Heart left ventricle (tissue), 13 donors: ENCODE data around the gene DDOST.

Source experiments
- CTCF ChIP-seq, 12 donors: fragments of 200-600 bp; sonication (generic) in 4 of 12; IDR thresholded peaks; one replicate each; pipeline versions ENCODE4 v1.5.0 to v1.8.0; 2018 to 2022; ENCODE audit warnings: antibody characterized with exemption in 12 of 12, mild to moderate bottlenecking in 5 of 12
- POLR2A ChIP-seq, 2 donors: fragments of 450-650 bp; IDR thresholded peaks; one replicate each; pipeline ENCODE4 v1.6.1; 2017; ENCODE audit warnings: antibody characterized with exemption in 2 of 2, mild to moderate bottlenecking in 2 of 2, moderate library complexity in 2 of 2
- donor health status: ischemic (EF 13 %, LVEDD 7.1; RV severe dilation, severe dysfunction).
- donor health status: DM: no; HTN: yes; CAD: no.
- donor health status: DM: no; HTN: no; CAD: no.
- donor health status: ischemic (EF 25% LVEDD 6.9; RV normal size, moderate dysfunction).
- donor health status: ischemic (EF 25% LVEDD 5.7; RV mildly dilated, moderate dysfunction).
- donor health status: ischemic (EF 35%, LVEDD 5.7; RV mildly dilated, moderate dysfunction).
- donor health status: nonischemic (EF 11% LVEDD 7.7; RV severe dilation, severe dysfunction).
- donor health status: DM: yes; HTN: yes; CAD: no.
- donor health status: PGD.
- donor health status: ischemic (EF 29% LVEDD 5.4; RV normal size, mild dysfunction).
- donor health status: nonischemic (EF 23%, LVEDD 6.1; RV moderate dilation, normal function).

DNA sequence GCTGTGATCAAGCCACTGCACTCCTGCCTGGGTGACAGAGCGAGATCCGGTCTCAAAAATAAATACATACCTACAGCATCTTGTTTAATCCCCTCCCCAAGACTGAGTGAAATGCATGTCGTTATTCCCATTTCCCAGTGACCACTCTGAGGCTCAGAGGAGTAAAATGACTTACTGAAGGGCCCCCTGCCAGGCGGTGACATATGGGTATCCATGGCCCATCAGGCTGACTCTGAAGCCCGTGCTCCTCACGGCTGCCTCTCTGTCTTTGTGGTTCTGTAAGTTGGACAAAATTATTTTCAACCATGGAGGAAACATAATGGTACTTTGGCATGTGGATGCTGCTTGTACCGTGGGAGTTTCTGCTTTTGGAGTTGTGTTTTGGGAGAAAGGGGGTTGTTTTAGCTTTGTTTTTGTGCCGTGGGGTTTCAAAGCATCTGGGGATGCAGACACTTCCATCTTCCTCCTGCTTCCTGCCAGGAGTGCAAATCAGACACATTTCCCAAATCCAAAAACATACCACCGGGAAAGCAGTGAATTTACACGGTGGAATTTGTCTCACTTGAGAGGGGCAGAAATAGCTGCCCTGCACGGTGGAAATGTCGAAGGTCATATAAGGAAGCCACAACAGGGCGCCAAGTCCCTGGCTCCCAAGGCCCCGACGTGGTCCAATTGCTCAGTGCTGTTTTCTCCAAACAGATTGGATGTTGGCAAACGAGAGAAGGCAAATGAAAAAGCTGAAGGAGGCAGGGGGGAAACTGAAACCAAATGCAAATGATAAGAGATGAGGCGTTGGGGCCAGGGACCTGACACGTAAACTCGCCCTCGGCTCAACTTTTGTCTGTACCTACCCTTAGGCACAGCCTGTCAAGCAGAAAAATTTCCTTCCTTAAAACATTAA lies 45.0 kb downstream of the DDOST start:
- TF ChIP-seq CTCF (IDR thresholded peaks at IDR 0.05) (no peak), POLR2A (IDR thresholded peaks at IDR 0.05) (no peak)
